ENCODE data around the gene SI. TPM values are rescaled to one million over a fixed set of nuclear protein-coding genes. Genes with fewer than 3 reads are reported as not detected.

Gene SI
- total RNA-seq (2022; extraction: Qiagen RNA extraction; ENCODE audit: low read depth), result not detected in 5 replicates

GRCh38 chr3:165078293-165078692, at the start of gene SI:
SI (minus strand) TSS chr3:165078496; CDS start chr3:165076012, 2,484 bp downstream.

Other genes starting within 250 kb of the SI start
- not detected in 5 replicates for gene SLITRK3, start 117.9 kb upstream of the SI start, total RNA-seq (2022; extraction: Qiagen RNA extraction; ENCODE audit: low read depth)